Muscle of back (tissue), 11 donors: ENCODE results near the gene RAB31. TPM values are rescaled to one million over a fixed set of nuclear protein-coding genes. Genes with fewer than 3 reads are reported as not detected.

Source experiments
- DNase-seq, 3 donors: peaks; one replicate each; pipeline versions ENCODE4 v3.0.0 to v3.0.0-alpha.2; 2013
- polyA plus RNA-seq, 10 donors: library from polyadenylated mRNA; unstranded; fragments of 120-200 nt; gene quantifications; one replicate each; pipeline ENCODE4 v1.2.1, GENCODE V29; 2013; ENCODE audit not compliant: insufficient read length in 10 of 10

Gene RAB31
- polyA plus RNA-seq, 10 donors: 27.0 to 37.1 (median 33.2) TPM

DNA sequence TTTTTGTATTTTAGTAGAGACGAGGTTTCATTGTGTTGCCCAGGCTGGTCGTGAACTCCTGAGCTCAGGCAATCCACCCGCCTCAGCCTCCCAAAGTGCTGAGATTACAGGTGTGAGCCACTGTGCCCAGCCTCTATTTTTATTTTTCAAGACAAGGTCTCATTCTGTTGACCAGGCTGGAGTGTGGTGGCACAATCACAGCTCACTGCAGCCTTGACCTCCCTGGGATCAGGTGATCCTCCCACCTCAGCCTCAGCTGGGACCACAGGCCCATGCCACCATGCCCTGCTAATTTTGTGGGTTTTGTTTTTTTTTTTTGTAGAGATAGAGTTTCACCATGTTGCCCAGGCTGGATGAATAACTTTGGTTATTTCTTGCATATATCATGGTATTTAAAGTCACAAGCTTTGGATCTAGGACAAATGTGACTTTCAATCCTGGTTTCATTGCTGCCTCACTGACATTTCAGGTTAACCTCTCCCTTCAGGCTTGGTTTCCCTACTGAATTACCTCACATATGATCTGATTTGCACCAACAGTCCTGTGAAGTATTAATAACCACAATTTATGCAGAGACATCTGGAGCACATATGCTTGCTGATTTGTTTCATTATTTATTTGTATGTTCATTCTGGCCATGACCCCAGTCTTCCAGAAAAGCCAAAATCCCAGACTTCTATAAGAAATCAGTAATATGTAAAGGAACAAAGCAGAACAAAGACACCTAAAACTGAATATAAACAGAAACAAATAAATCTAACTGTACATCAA, 17.5 kb upstream of the RAB31 start:
- peak in 2 of 3 donors; percentile 73 to 87 for DNase-seq

DNA sequence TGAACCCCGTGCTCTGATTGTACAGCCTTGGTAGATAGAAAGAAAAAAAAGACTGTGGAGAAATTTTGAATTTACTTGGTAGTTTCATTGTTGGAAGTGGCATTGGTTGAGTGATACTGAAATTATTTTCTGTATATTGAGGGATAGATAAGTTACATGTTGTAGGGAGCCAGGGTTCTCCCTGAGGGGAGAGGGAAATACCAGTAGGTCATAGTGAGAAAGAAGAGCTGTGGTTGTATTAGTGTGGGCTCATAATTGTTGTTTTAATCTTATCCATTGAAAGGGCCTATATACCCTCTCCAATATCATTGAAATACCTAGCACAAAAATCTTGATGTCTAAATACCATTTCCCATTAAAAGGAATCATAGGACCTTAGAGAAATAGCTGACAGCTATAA, 16.9 kb upstream of the RAB31 start:
- no peak for DNase-seq

- no peak for DNase-seq
These were observed 13.9 kb upstream of the RAB31 start for GRCh38 chr18:9694174-9694573.

DNA sequence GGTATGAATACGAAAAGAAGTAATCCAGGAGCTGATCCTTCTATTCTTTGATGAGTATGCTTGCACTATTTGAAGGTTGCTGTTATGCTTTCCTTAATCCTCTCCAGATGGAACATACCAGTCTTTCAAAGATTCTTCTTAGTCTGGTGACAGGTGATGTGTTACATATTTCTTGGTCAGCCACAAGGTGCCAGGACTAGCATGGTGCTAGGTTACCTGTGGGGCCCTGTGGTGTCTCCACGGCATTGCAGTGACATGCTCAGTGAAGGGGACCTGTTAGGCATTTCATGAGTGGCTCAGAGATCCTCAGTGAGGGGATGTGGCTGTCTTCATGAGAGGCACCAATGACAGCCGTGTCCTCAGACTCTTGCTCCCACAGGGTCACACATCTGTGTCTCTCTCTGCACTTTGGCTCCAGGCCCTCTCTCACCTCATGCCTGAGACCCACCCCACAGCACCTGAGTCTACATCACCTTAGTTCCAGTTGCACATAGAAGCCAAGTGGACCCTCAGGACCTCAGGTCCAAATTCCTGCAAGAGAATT, 13.1 kb upstream of the RAB31 start:
- DNase-seq: no peak

DNA sequence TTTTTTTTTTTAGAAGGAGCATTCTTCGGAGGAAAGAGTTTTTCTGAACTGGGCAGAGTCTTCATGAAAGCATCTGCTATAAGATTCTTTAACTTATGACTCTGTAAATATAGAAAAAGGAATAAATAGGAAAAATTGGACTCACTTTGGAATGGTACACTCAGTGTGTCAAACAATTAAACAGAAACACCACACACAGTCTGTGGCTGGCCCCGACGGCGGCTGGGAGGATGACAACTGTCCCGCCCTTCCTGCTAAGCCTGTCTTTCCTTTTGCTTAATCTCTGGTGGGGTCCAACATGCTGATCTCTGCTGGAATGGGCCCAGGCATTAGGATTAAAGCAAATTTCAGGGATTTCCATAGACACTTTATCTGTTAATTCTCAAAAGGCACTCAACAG, 12.5 kb upstream of the RAB31 start:
- DNase-seq: no peak

DNA sequence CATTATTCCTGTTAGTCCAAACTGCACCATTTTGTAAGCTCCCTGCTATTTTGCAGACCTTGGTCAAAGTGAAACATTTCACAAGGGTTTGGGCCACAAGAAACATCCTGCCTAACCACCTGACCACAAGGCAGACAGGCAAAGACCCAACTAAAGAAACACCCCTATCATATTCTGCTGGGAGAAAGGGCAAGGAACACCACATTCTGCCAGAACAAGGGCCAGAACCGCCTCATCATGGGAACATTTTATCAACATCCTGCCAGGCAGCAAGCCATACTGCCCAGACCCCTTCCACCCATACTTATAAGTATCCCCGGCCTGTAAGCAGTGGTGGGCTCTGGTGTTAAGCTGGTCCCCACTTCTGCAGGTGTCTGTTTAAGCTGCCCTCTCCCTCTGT, 12.0 kb upstream of the RAB31 start:
- DNase-seq: no peak

- no peak for DNase-seq
These were observed 11.4 kb upstream of the RAB31 start for GRCh38 chr18:9696701-9697100.

- DNase-seq: peak in 1 of 3 donors; percentile 55
These were observed 11.0 kb upstream of the RAB31 start for GRCh38 chr18:9697121-9697520.

- DNase-seq: no peak
These were observed 9.6 kb upstream of the RAB31 start for GRCh38 chr18:9698497-9698896.

DNA sequence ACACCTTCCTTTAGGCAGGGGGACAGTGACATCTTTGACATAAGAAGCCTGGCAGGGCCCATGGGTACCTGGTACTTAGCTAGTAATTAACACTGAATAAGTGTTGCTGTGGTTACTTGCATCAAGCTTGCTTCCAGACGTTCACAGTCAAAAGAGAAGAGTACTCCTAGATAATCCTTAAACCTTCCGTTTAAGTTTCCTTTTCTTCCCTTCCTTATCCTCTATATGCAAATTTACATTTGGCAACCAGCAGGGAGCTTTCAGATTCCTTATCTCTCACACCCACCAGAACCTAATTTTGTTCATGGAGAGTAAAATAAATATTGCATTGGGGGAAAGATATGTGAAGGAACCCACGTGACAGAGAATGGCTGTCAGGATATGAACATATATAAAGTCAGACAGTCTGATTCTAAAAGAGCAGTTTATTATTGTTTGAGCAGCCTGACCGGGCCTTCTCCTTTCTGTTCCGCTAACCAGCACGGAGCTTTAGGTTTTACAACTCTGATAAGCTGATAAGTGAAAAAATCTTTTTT, 7.8 kb upstream of the RAB31 start:
- DNase-seq: no peak

DNA sequence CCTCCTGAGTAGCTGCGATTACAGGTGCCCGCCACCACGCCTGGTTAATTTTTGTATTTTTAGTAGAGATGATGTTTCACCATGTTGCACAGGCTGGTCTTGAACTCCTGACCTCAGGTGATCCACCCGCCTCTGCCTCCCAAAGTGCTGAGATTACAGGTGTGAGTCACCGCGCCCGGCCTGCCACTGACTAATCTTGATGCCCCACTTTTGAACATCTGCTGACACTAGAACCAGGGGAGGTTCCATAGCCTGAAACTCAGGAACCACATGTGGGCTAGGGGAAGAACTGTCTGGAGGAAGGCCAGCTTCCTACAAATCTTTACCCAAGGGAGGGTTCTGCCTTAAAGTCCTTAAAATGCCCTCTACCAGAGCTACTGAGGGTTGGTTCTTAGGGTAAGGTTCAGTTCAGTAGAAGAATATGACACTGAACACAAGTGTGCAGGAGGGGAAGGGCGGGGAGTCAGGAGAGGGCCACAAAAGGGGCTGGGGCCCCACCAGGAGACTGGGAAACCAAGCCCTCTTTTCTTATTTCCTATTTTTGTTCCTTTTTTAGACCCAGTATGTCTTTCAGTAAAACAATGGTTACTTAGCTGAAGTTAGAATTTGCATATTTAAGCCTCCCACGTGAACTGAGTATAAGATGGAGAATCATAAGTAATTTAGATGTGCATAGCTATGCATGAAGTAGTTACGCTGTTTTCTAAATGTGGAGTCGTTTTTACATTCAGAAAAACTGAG, 6.3 kb upstream of the RAB31 start:
- DNase-seq: no peak

DNA sequence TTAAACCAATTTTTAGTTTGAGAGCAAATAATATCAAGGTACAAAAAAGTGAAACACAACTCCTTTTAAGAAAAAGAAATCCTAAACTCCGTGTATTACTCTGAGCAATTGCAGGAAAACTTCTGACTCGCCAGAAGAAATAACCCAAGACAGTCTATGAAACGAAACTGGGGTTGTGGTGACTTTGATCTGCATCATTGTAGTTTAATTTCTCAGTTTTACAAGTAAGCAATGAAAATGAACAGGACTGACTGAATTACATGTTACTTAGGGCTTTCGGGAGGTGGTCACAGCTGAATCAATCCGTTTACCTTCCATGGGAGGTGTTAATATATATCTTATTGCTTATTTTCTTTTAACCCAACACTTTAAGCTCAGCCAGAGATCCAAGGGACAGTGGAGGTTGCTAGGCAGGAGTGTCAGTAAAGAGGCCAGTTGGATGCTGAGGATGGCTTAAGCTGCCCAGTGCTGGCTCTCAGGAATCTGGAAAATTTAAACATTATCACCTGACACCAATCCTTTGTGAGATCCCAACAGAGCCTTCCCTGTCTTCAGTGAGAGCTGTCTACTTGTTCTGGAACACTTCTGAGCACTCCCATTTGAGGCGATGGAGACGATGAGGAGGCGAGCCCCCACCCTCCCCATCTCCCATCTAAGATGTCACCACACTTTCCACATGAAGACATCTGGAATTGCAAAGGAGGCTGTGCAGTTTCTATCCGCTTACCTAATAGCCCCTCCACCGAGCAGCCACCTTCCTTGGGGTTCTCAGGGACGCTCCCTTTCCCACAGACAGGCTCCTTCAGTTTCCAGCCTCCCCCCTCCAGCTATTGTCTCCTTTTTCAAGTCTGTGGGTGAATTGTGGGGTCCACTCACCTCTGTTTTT, 3.6 kb upstream of the RAB31 start:
- no peak for DNase-seq

DNA sequence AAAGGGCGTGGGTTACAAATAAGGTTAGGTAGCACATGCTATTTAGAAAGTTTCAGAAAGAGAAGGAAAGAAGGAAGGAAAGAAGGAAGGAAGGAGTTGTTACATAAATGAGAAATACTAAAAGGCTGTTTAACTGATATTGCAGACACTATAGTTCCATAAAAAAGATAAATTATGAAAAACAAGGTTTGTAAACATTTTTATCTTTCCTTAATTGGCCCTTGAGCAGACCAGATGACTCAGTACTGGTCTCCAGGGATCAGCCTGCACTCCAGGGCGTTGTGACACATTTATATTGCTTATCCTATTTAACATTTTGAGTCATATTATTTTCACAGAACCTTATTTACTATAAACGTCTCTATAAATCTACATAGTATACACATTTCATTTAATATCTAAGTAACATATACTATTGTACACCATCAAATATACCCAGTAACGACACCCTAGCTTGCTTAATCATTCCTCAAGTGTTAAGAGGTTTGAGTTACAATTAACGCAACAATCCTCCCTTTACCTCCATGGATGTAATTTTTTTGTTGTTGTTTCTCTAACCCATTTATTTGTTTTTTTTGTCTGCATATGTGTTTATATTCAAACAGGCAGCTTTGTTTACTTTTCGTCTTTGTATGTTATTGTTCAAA, 2.8 kb upstream of the RAB31 start:
- DNase-seq: no peak

DNA sequence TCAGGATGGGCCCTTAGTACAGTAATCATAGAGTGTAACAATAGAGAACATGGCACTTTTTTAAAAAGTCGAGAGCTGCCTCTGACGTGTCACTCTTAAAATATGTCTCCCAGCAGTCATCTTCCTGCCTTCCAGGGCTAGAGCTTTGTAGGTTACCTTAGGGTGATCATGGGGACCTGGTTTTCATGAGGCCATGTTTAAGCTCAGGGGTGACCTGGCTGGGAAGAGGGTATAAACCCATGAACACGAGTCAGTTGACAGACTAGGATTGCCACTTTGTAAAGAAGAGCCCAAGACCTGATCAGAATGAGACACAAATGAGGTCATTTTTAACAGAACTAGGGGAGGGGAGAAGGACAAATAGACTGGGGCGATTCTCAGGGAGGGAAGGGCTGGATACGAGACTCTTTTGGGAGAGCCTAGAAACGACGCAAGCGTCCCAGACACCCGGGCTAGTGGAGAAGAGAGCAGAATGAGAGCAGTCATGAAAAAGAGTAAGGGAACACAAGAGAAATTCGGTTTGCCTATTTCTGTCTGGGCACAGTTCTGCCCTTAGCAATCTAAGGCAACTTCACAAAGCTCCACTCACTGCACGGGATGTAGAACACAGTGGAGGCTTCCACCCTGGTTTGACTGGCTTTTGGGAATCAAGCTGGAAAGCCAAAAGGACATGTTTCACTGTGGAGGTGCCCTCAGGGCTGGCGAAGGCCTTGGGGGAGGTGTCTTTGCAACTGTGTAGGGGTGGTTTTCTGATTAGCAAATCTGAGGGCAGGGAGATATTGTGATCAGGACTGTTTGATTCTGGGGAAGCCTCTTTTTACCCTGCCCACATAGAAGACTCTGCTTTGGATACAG, 1.8 kb upstream of the RAB31 start:
- DNase-seq: no peak

- peak in 2 of 3 donors; percentile 66 to 92 for DNase-seq
These were observed 582 bp upstream of the RAB31 start for GRCh38 chr18:9707381-9708056.

- DNase-seq: peak in 1 of 3 donors; percentile 74
These were observed 568 bp downstream of the RAB31 start for GRCh38 chr18:9708434-9709303.

- peak in 2 of 3 donors; percentile 40 to 75 for DNase-seq
These were observed 1.3 kb downstream of the RAB31 start for GRCh38 chr18:9709304-9709877.

- DNase-seq: no peak
These were observed 1.9 kb downstream of the RAB31 start for GRCh38 chr18:9710037-9710436.
